Loucy (cell line): ENCODE measurements around the gene HDDC2.

ENCODE experiments used
- H2AFZ ChIP-seq: fragments of 200-600 bp; sonication (generic); 2 replicates; pipeline ENCODE4 v1.6.0; 2016; ENCODE audit warnings: antibody characterized with exemption, mild to moderate bottlenecking, low read length, moderate library complexity
- H3F3A ChIP-seq: fragments of 200-600 bp; 2 replicates; pipeline ENCODE4 v1.6.0; 2016; ENCODE audit warnings: antibody characterized with exemption, low read depth, mild to moderate bottlenecking
- H3K27me3 ChIP-seq: fragments of 200-600 bp; sonication (generic); 2 replicates; pipeline ENCODE4 v1.6.1; 2014; ENCODE audit warnings: low read length, mild to moderate bottlenecking; ENCODE audit not compliant: insufficient read depth, poor library complexity, severe bottlenecking
- H3K36me3 ChIP-seq: fragments of 200-600 bp; sonication (generic); 2 replicates; pipeline ENCODE4 v1.6.1; 2016; ENCODE audit warnings: low read length; ENCODE audit not compliant: insufficient read depth
- H3K4me1 ChIP-seq: fragments of 200-600 bp; sonication (generic); 2 replicates; pipeline ENCODE4 v1.5.1; 2014; ENCODE audit warnings: low read length, mild to moderate bottlenecking; ENCODE audit not compliant: insufficient read depth, poor library complexity, severe bottlenecking
- H3K4me2 ChIP-seq: fragments of 200-600 bp; sonication (generic); 2 replicates; pipeline ENCODE4 v1.6.0; 2014; ENCODE audit warnings: antibody characterized with exemption, low read length, low read depth, mild to moderate bottlenecking; ENCODE audit not compliant: poor library complexity, severe bottlenecking
- H3K4me3 ChIP-seq: fragments of 200-600 bp; sonication (generic); 2 replicates; pipeline ENCODE4 v1.5.1; 2014; ENCODE audit warnings: low read length, mild to moderate bottlenecking, mixed read lengths; ENCODE audit not compliant: poor library complexity, severe bottlenecking
- H3K79me2 ChIP-seq: fragments of 200-600 bp; sonication (generic); 2 replicates; pipeline ENCODE4 v1.6.1; 2014; ENCODE audit warnings: low read length; ENCODE audit not compliant: insufficient read depth
- H3K9ac ChIP-seq: fragments of 200-600 bp; sonication (generic); 2 replicates; pipeline ENCODE4 v1.6.0; 2014; ENCODE audit warnings: mild to moderate bottlenecking, low read depth, low read length, moderate library complexity; ENCODE audit not compliant: poor library complexity, severe bottlenecking
- H3K9me2 ChIP-seq: fragments of 200-600 bp; sonication (generic); replicated peaks from 2 replicates; pipeline ENCODE4 v1.6.1; 2016; ENCODE audit warnings: low read depth, low read length, mixed read lengths
- H3K9me3 ChIP-seq: fragments of 200-600 bp; sonication (generic); 2 replicates; pipeline ENCODE4 v1.6.1; 2014; ENCODE audit warnings: mild to moderate bottlenecking, antibody characterized with exemption, low read length, low read depth; ENCODE audit not compliant: insufficient read depth
- H4K20me1 ChIP-seq: fragments of 200-600 bp; sonication (generic); 2 replicates; pipeline ENCODE4 v1.6.0; 2014; ENCODE audit warnings: antibody characterized with exemption, low read length, mild to moderate bottlenecking; ENCODE audit not compliant: insufficient read depth, poor library complexity, severe bottlenecking
- CTCF ChIP-seq: fragments of 200-600 bp; sonication (generic); conservative IDR thresholded peaks from 2 replicates; pipeline ENCODE4 v1.5.1; 2014; ENCODE audit warnings: mild to moderate bottlenecking, antibody characterized with exemption, low read length
- EZH2phosphoT487 ChIP-seq: fragments of 200-600 bp; IDR thresholded peaks from 2 replicates; pipeline ENCODE4 v1.6.1; 2018; ENCODE audit warnings: antibody characterized with exemption, mild to moderate bottlenecking, moderate library complexity, borderline replicate concordance

HDDC2 gene

DNA sequence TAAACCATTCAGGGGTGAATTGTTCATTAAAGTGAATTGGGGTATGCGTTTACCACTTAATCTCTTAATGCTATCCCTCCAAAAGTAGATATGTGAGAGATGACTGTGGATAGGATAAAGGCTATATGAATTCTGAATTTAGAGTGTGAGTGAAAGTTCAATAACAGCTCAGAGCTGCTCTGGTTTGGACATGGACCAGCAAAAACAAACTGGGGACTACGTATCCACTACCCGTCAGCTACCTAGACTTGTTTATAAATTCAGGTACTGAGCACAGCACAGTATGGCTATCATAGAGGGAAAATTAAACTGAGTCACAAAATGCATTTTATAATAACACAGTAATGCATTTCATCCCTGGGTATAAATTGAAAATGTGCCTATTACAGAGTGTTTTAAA lies 44.4 kb downstream of the HDDC2 start:
- H3K4me3 ChIP-seq, result no peak overlapping the region
- H3K9ac ChIP-seq, result no peak overlapping the region
- H3K4me2 ChIP-seq, result no peak overlapping the region
- H3K36me3 ChIP-seq, result no peaks in the 10 kb centered on the region
- no peaks in the 10 kb centered on the region for H3K9me2 ChIP-seq
- no peak overlapping the region for H2AFZ ChIP-seq
- no peaks in the 10 kb centered on the region for H3K9me3 ChIP-seq
- TF ChIP-seq CTCF (no peak), EZH2phosphoT487 (no peak)
- no peaks in the 10 kb centered on the region for H3K79me2 ChIP-seq
- no peaks in the 10 kb centered on the region for H3F3A ChIP-seq
- H3K27me3 ChIP-seq, result no peaks in the 10 kb centered on the region
- no peaks in the 10 kb centered on the region for H3K4me1 ChIP-seq
- no peaks in the 10 kb centered on the region for H4K20me1 ChIP-seq

GRCh38 chr6:125255201-125255600 lies 46.6 kb downstream of the HDDC2 start:
- Histone ChIP-seq H3K9me3 (no peaks in the 10 kb centered on the region), H3K27me3 (no peaks in the 10 kb centered on the region), H3K9me2 (no peaks in the 10 kb centered on the region), H3K36me3 (no peaks in the 10 kb centered on the region), H3F3A (no peaks in the 10 kb centered on the region), H3K4me1 (no peaks in the 10 kb centered on the region), H3K4me3 (no peak overlapping the region), H3K9ac (no peak overlapping the region), H2AFZ (no peak overlapping the region), H3K79me2 (no peaks in the 10 kb centered on the region), H3K4me2 (no peak overlapping the region), H4K20me1 (no peaks in the 10 kb centered on the region)
- TF ChIP-seq EZH2phosphoT487 (no peak), CTCF (no peak)

GRCh38 chr6:125254321-125254720 lies 47.4 kb downstream of the HDDC2 start:
- no peaks in the 10 kb centered on the region for H3K79me2 ChIP-seq
- H3K27me3 ChIP-seq, result no peaks in the 10 kb centered on the region
- H3K9me3 ChIP-seq, result no peaks in the 10 kb centered on the region
- H3K4me1 ChIP-seq, result no peaks in the 10 kb centered on the region
- no peaks in the 10 kb centered on the region for H3K36me3 ChIP-seq
- no peak overlapping the region for H3K4me3 ChIP-seq
- H4K20me1 ChIP-seq, result no peaks in the 10 kb centered on the region
- no peak overlapping the region for H2AFZ ChIP-seq
- TF ChIP-seq CTCF, result no peak
- TF ChIP-seq EZH2phosphoT487, result no peak
- no peaks in the 10 kb centered on the region for H3K9me2 ChIP-seq
- no peak overlapping the region for H3K4me2 ChIP-seq
- H3K9ac ChIP-seq, result no peak overlapping the region
- H3F3A ChIP-seq, result no peaks in the 10 kb centered on the region
